Lower leg skin (tissue), 4 donors: ENCODE measurements around the gene CD82. TPM values are rescaled to one million over a fixed set of nuclear protein-coding genes. Genes with fewer than 3 reads are reported as not detected.
"Not testable (repeated sequence)": the region's sequence is repeated elsewhere in the genome, so short reads cannot be mapped to it uniquely, and the experiment has no call there.

Experiments used
- DNase-seq, 2 donors: peaks; one replicate each; pipeline ENCODE4 v3.0.0-alpha.2; 2019; ENCODE audit warnings: low spot score in 2 of 2
- H3K4me3 ChIP-seq: fragments of 200-600 bp; sonication (generic); 2 replicates; pipeline ENCODE4 v1.5.1; 2017; ENCODE audit warnings: mild to moderate bottlenecking, low read depth; ENCODE audit not compliant: poor library complexity, severe bottlenecking
- POLR2A ChIP-seq, 2 donors: fragments of 450-650 bp; IDR thresholded peaks; one replicate each; pipeline ENCODE4 v1.6.1; 2016 to 2017; ENCODE audit warnings: antibody characterized with exemption in 2 of 2, mild to moderate bottlenecking in 1 of 2, moderate library complexity in 1 of 2
- WGBS, 2 donors: methylation state at CpG; one replicate each; pipeline ENCODE4 v1.1.5; 2018; 5-methylcytosine and 5-hydroxymethylcytosine counted together
- intact Hi-C: fragments of 100-400 bp; cut with DNase I; formaldehyde crosslinking; loops from one replicate; pipeline ENCODE4 v1.15.0; 2023; ENCODE audit warnings: low total_unique reads
- total RNA-seq, 4 donors: library from RNA; depleted of rRNA; stranded (reverse); fragments of >200 nt; gene quantifications; one replicate each; pipeline ENCODE4 v1.1.0, GENCODE V29; 2016
- TF ChIP-seq, protein P1 (sequence below), 3 donors: fragments of 450-650 bp; IDR thresholded peaks; one replicate each; pipeline ENCODE4 v1.5.1; 2016; ENCODE audit warnings: antibody characterized with exemption in 3 of 3, mild to moderate bottlenecking in 3 of 3, moderate library complexity in 2 of 3

The CD82 gene
- total RNA-seq, 4 donors from 2014 or later, result 47.1 to 95.4 (median 76.6) TPM

DNA sequence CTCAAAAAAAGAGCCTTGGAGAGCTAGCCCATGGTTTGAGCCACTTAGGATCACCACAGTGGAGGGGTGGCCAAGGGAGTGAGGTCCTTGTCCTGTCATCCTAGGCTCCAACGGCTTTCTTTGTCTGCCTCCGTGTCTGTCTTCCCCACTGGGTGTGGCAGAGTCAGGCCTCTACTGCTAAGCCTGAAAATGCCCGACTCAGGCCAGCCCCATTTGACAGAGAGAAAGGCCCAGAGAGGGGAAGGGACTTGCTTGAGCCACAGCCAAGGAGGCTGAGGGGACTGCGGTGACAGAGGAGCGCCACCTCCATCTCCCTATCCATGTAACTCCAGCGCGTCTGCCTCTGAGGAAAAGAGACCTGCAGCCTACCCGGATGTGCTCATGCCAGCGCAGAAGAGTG, 27.8 kb upstream of the CD82 start:
- TF ChIP-seq, protein P1, sequence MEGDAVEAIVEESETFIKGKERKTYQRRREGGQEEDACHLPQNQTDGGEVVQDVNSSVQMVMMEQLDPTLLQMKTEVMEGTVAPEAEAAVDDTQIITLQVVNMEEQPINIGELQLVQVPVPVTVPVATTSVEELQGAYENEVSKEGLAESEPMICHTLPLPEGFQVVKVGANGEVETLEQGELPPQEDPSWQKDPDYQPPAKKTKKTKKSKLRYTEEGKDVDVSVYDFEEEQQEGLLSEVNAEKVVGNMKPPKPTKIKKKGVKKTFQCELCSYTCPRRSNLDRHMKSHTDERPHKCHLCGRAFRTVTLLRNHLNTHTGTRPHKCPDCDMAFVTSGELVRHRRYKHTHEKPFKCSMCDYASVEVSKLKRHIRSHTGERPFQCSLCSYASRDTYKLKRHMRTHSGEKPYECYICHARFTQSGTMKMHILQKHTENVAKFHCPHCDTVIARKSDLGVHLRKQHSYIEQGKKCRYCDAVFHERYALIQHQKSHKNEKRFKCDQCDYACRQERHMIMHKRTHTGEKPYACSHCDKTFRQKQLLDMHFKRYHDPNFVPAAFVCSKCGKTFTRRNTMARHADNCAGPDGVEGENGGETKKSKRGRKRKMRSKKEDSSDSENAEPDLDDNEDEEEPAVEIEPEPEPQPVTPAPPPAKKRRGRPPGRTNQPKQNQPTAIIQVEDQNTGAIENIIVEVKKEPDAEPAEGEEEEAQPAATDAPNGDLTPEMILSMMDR (IDR thresholded peaks at IDR 0.05), result no peak
- 85 to 89% methylated on average over 9 of the region's 9 CpGs for WGBS, 2 donors

DNA sequence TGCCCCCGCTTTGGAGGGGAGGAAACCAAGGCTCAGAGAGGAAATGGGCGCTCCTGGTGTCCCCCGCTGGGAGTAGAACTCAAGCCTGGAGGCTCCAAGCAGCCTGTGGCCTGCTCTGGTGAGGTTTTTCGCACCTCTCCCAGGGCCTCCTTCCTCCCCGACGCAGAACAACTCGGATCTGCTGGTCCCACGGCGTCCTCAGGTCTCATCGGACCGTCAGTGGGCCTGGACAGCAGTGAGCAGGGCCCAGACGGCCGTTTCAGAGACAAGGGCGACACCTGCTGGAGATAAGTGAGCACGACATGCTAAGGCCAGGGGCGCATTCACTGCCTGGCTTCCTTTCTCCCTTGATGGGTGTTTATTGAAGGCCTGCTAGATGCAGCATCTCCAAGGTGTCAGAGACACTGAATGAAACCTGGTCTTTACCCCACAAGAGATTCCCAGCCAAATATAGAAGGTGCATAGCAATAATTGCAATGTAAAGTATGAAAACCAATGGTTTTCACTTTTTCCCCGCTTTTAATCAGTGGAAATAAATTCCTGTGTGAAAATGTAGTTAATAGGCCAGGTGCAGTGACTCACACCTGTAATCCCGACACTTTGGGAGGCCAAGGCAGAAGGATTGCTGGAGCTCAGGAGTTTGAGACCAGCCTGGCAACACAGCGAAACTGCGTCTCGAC, 26.9 kb upstream of the CD82 start:
- no peak overlapping the region for H3K4me3 ChIP-seq
- DNase-seq, result peak; percentile 61 to 95
- TF ChIP-seq, protein P1 (IDR thresholded peaks at IDR 0.05), result peak in 1 of 3 donors; percentile 94
- TF ChIP-seq POLR2A (IDR thresholded peaks at IDR 0.05), result no peak
- intact Hi-C loops, result loop anchor here (5.0 kb wide), 2 partner anchors 251 to 446 kb away; no protein-coding TSS in a partner anchor
- 30 to 32% methylated on average over 21 of the region's 21 CpGs for WGBS, 2 donors

More for the DNA sequence above, 27.8 kb upstream of the CD82 start:
- no peak overlapping the region for H3K4me3 ChIP-seq
- intact Hi-C loops, result loop anchor here (5.0 kb wide), 2 partner anchors 250 to 445 kb away; no protein-coding TSS in a partner anchor
- DNase-seq, result no peak

DNA sequence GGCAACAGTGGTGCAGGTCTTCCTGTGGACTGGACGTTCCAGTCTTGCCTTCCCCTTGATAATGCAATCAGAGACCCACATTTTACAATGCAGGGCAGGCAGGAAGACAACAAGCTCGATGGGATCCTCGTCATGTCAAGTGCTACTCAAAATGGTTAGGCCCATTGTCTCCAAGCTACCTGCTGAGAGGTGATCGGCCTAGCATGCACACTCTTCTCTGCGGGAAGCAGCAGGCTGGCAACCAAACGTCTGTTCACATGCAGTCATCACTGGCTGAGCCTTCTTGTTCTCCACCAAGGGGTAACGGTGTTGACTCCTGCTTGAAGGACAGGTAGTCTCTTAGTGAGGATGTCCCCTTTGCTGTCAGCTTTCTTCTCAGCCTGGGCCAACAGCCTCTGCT, 25.5 kb upstream of the CD82 start:
- TF ChIP-seq, protein P1 (IDR thresholded peaks at IDR 0.05), result no peak
- TF ChIP-seq POLR2A (IDR thresholded peaks at IDR 0.05), result no peak
- DNase-seq, result no peak
- intact Hi-C loops, result loop anchor here (5.0 kb wide), 2 partner anchors 253 to 448 kb away; no protein-coding TSS in a partner anchor
- 78 to 84% methylated on average over 7 of the region's 7 CpGs for WGBS, 2 donors
- no peak overlapping the region for H3K4me3 ChIP-seq

DNA sequence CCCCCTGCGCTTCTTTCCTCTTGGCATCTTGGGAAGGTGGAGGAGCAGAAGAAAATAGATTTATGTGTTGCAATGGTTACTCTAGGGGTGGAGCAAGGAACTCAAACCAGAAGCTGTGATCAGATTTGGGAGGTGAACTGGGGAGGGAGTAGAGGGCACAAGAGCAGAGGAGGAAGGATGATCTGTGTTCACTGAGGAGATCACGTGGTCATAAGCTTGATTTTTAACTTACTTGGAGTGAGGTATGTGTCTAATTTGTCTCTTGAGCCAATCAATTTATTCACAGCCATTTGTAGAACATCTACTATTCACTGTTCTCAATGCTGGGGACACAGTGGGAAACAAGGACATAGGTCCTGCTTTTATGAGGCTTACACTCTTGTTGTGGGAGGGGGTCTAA, 24.8 kb upstream of the CD82 start:
- 20 to 21% methylated on average over 2 of the region's 2 CpGs for WGBS, 2 donors
- no peak overlapping the region for H3K4me3 ChIP-seq
- intact Hi-C loops, result no loop called here
- no peak for DNase-seq
- TF ChIP-seq, protein P1 (IDR thresholded peaks at IDR 0.05), result no peak
- no peak for TF ChIP-seq POLR2A (IDR thresholded peaks at IDR 0.05)

DNA sequence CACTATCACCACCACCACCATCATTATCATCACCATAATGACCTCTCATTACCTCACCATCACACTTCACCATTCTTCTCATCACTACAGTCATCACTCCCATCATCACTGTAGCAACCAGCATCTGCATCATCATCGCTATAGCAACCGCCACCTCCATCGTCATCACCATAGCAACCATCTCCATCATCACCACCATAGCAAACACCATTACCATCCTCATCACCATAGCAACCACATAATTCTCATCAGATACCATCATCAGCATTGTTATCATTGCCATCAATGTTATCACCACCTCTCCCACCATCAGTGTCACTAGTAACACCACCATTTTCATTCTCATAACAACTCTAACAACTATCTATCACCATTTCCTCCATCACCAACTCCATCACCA, 23.1 kb upstream of the CD82 start:
- H3K4me3 ChIP-seq, result no peak overlapping the region
- DNase-seq, result no peak
- TF ChIP-seq, protein P1 (IDR thresholded peaks at IDR 0.05), result no peak
- no peak for TF ChIP-seq POLR2A (IDR thresholded peaks at IDR 0.05)
- intact Hi-C loops, result no loop called here
- 93 to 95% methylated on average over 3 of the region's 3 CpGs for WGBS, 2 donors

DNA sequence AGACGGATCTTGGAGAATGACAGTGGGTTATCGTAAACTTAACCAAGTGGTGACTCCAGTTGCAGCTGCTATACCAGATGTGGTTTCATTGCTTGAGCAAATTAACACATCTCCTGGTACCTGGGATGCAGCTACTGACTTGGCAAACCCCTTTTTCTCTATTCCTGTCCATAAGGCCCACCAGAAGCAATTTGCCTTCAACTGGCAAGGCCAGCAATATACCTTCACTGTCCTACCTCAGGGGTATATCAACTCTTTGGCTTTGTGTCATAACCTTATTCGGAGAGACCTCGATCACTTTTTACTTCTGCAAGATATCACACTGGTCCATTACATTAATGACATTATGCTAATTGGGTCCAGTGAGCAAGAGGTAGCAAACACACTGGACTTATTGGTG, 18.5 kb upstream of the CD82 start:
- DNase-seq, H3K4me3 ChIP-seq, intact Hi-C loops: not testable (repeated sequence)
- WGBS, 2 donors, result 94 to 95% methylated on average over 4 of the region's 4 CpGs

DNA sequence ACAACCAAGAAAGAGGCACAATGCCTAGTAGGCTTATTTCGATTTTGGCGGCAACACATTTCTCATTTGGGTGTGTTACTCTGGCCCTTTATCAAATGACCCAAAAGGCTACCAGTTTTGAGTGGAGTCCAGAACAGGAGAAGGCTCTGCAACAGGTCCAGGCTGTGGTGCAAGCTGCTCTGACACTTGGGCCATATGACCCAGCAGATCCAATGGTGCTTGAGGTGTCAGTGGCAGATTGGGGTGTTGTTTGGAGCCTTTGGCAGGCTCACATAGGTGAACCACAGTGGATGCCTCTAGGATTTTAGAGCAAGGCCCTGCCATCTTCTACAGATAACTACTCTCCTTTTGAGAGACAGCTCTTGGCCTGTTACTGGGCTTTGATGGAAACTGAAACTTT, 17.9 kb upstream of the CD82 start:
- WGBS, 2 donors, result 91 to 97% methylated on average over 2 of the region's 2 CpGs
- H3K4me3 ChIP-seq, DNase-seq, intact Hi-C loops: not testable (repeated sequence)
